ENCODE data around the gene UTRN. TPM values are rescaled to one million over a fixed set of nuclear protein-coding genes. Genes with fewer than 3 reads are reported as not detected.
A peak's percentile ranks its signal among the peaks of the same experiment; 100 is the strongest.

The UTRN gene
- total and polyA plus RNA-seq, 4 donors = 24.6 to 489 (median 123) TPM

DNA sequence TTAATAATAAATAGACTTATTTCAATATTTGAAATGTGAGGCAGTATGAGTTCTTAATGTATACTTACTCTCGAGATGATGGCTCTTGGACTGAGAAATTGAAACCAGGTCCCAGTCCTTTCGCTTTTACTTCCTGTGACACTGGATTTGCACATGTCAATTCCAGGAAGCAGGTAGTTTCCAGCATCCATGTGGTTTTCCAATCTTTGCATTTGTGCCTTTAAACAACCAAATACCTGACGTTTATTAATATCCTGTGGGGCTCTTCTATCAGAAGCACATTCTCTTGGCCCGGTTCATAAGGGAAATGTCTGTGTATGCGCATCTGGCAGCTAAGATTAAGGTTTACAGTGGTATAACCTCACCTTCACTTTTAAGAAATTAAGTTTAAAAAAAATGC is 13.1 kb downstream of the UTRN start:
- Histone ChIP-seq H3K9me3 (ENCODE audit: control insufficient read depth in 4 of 4, insufficient read depth in 3 of 4, low read length in 3 of 4) (no peaks in the 10 kb centered on the region), H3K4me3 (no peak overlapping the region), H3K9ac (ENCODE audit: insufficient read depth in 1 of 2, low read length in 2 of 2) (no peak overlapping the region), H3K27ac (ENCODE audit: low read depth in 1 of 2, low read length in 1 of 2) (peak overlapping the region in 1 of 2 donors; percentile 29), H3K36me3 (ENCODE audit: control insufficient read depth in 4 of 4, insufficient read depth in 4 of 4, low read length in 4 of 4) (peaks cover 0 to 8% (median 5%) of the 10 kb centered on the region in 4 donors), H3K4me1 (ENCODE audit: control insufficient read depth in 5 of 5, insufficient read depth in 5 of 5, low read length in 5 of 5) (peaks cover 0 to 20% (median 14%) of the 10 kb centered on the region in 5 donors), H3K27me3 (ENCODE audit: control insufficient read depth in 3 of 3, insufficient read depth in 3 of 3, low read length in 2 of 3) (no peaks in the 10 kb centered on the region)
- no peak for TF ChIP-seq CTCF (IDR thresholded peaks at IDR 0.05; ENCODE audit: control extremely low read depth, extremely low read depth)
- ATAC-seq (ENCODE audit: insufficient read depth, low FRiP score) (no peak), DNase-seq (no peak)
- 45 to 62% methylated on average over 5 of the region's 5 CpGs for WGBS, 2 donors

- ATAC-seq (ENCODE audit: insufficient read depth, low FRiP score) (no peak), DNase-seq (no peak)
- H3K4me1 ChIP-seq (ENCODE audit: control insufficient read depth in 5 of 5, insufficient read depth in 5 of 5, low read length in 5 of 5) = peaks cover 0 to 20% (median 14%) of the 10 kb centered on the region in 5 donors
- no peak overlapping the region for H3K9ac ChIP-seq (ENCODE audit: insufficient read depth in 1 of 2, low read length in 2 of 2)
- peaks cover 0 to 8% (median 5%) of the 10 kb centered on the region in 4 donors for H3K36me3 ChIP-seq (ENCODE audit: control insufficient read depth in 4 of 4, insufficient read depth in 4 of 4, low read length in 4 of 4)
- H3K4me3 ChIP-seq = no peak overlapping the region
- no peaks in the 10 kb centered on the region for H3K27me3 ChIP-seq (ENCODE audit: control insufficient read depth in 3 of 3, insufficient read depth in 3 of 3, low read length in 2 of 3)
- WGBS, 2 donors = 95 to 98% methylated on average over 1 of the region's 1 CpG
- no peak overlapping the region for H3K27ac ChIP-seq (ENCODE audit: low read depth in 1 of 2, low read length in 1 of 2)
- TF ChIP-seq CTCF (IDR thresholded peaks at IDR 0.05; ENCODE audit: control extremely low read depth, extremely low read depth) = no peak
- no peaks in the 10 kb centered on the region for H3K9me3 ChIP-seq (ENCODE audit: control insufficient read depth in 4 of 4, insufficient read depth in 3 of 4, low read length in 3 of 4)
Observed at GRCh38 chr6:144298916-144299315, 13.8 kb downstream of the UTRN start.

DNA sequence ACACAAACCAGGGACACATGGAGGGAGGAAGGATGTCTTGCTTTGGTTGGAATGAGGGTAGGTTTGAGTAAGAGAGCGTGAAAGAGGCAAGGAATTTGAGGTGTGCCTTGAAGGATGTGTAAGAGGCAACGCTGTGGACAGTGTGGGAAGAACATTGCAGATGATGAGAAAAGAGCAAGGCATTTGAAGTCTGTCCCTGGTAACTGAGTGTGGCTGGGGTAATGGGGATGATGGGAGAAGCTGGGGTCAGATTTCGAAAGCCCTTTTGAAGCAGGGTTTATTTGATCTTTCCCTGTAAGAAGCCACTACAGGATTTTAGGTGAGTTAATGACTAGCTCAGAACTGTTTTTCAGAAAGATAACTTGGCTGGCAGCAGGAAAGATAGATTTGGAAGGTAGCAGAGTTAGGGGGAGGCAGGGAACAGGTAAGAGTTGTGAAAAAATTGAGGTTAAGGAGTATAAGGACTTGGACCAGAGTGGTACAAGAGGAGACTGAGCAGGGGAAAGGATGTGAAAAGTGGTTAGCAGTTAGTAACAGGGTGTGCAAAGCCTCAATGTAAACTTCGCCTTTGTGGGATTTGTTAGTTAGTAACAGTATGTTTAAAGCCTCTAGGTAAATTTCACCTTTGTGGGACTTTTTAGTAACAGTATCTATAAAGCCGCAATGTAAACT is 17.7 kb downstream of the UTRN start:
- peak in 1 of 3 donors; percentile 41 for DNase-seq
- TF ChIP-seq CTCF (IDR thresholded peaks at IDR 0.05; ENCODE audit: control extremely low read depth, extremely low read depth) = no peak
- peak; percentile 20 for ATAC-seq (ENCODE audit: insufficient read depth, low FRiP score)
- no peaks in the 10 kb centered on the region for H3K9me3 ChIP-seq (ENCODE audit: control insufficient read depth in 4 of 4, insufficient read depth in 3 of 4, low read length in 3 of 4)
- 75 to 89% methylated on average over 5 of the region's 5 CpGs for WGBS, 2 donors
- H3K9ac ChIP-seq (ENCODE audit: insufficient read depth in 1 of 2, low read length in 2 of 2) = no peak overlapping the region
- H3K4me3 ChIP-seq = no peak overlapping the region
- H3K27me3 ChIP-seq (ENCODE audit: control insufficient read depth in 3 of 3, insufficient read depth in 3 of 3, low read length in 2 of 3) = no peaks in the 10 kb centered on the region
- peaks cover 0 to 6% (median 0%) of the 10 kb centered on the region in 4 donors for H3K36me3 ChIP-seq (ENCODE audit: control insufficient read depth in 4 of 4, insufficient read depth in 4 of 4, low read length in 4 of 4)
- peaks cover 0 to 8% (median 5%) of the 10 kb centered on the region in 5 donors for H3K4me1 ChIP-seq (ENCODE audit: control insufficient read depth in 5 of 5, insufficient read depth in 5 of 5, low read length in 5 of 5)
- peak overlapping the region in 1 of 2 donors; percentile 39 for H3K27ac ChIP-seq (ENCODE audit: low read depth in 1 of 2, low read length in 1 of 2)
